ENCODE data around the gene TMCO4.

GRCh38 chr1:19845555-19845954 is 45.8 kb upstream of the TMCO4 start:
- no peak for TF ChIP-seq CTCF (conservative IDR thresholded peaks at IDR 0.05; ENCODE audit: low read depth, low read length)
- no peak for TF ChIP-seq EZH2 (IDR thresholded peaks at IDR 0.05; ENCODE audit: low read length, unreplicated experiment)
